HCT116 (cell line): ENCODE results near the gene TMOD1.
A peak's percentile ranks its signal among the peaks of the same experiment; 100 is the strongest.

ENCODE experiments used
- CBX3 ChIP-seq: IDR thresholded peaks from 2 replicates; pipeline ENCODE4 v1.6.1; 2012; ENCODE audit warnings: low read depth
- CEBPB ChIP-seq: IDR thresholded peaks from 2 replicates; pipeline ENCODE4 v1.6.1; 2012; ENCODE audit warnings: low read depth
- CTCF ChIP-seq, 3 experiments: fragments of 200-600 bp in 1 of 3; sonication (generic) in 1 of 3; IDR thresholded peaks in 2 of 3; conservative IDR thresholded peaks in 1 of 3; 2 replicates each; pipeline ENCODE4 v1.5.1; 2012 to 2017; ENCODE audit warnings: low read depth in 2 of 3, low read length in 2 of 3, antibody characterized with exemption in 1 of 3, borderline replicate concordance in 1 of 3, control low read depth in 1 of 3, mild to moderate bottlenecking in 1 of 3, mixed read lengths in 1 of 3, mixed run types in 1 of 3, moderate library complexity in 1 of 3; ENCODE audit not compliant: insufficient read depth in 1 of 3
- EGR1 ChIP-seq: IDR thresholded peaks from 2 replicates; pipeline ENCODE4 v1.6.1; 2012; ENCODE audit warnings: low read depth
- EZH2 ChIP-seq: fragments of 200-600 bp; sonication (generic); IDR thresholded peaks from 2 replicates; pipeline ENCODE4 v1.6.1; 2017; ENCODE audit warnings: antibody characterized with exemption, mixed run types
- MAX ChIP-seq: IDR thresholded peaks from 2 replicates; pipeline ENCODE4 v1.6.1; 2012
- POLR2A ChIP-seq: IDR thresholded peaks from 2 replicates; pipeline ENCODE4 v1.7.0; 2011; ENCODE audit warnings: borderline replicate concordance; ENCODE audit not compliant: insufficient read depth, insufficient read length; ENCODE audit errors: extremely low read depth
- POLR2AphosphoS5 ChIP-seq: IDR thresholded peaks from 2 replicates; pipeline ENCODE4 v1.6.1; 2011; ENCODE audit warnings: mild to moderate bottlenecking, low read depth, low read length, moderate library complexity
- RAD21 ChIP-seq: IDR thresholded peaks from 2 replicates; pipeline ENCODE4 v1.6.1; 2012; ENCODE audit warnings: low read depth, mild to moderate bottlenecking
- SIN3A ChIP-seq: IDR thresholded peaks from 2 replicates; pipeline ENCODE4 v1.6.1; 2012; ENCODE audit warnings: low read depth
- SP1 ChIP-seq: IDR thresholded peaks from 2 replicates; pipeline ENCODE4 v1.6.1; 2012; ENCODE audit warnings: low read depth
- SRF ChIP-seq: IDR thresholded peaks from 2 replicates; pipeline ENCODE4 v1.6.1; 2012; ENCODE audit warnings: low read depth
- ZBTB33 ChIP-seq: IDR thresholded peaks from 2 replicates; pipeline ENCODE4 v1.6.1; 2011; ENCODE audit warnings: mild to moderate bottlenecking, low read length, moderate library complexity; ENCODE audit not compliant: insufficient replicate concordance; ENCODE audit errors: extremely low read depth
- ZFX ChIP-seq: fragments of 450-650 bp; IDR thresholded peaks from 2 replicates; pipeline ENCODE4 v1.6.1; 2017

GRCh38 chr9:97633859-97634490 lies 132.5 kb downstream of the TMOD1 start:
- no peak for TF ChIP-seq POLR2A
- no peak for TF ChIP-seq CEBPB
- TF ChIP-seq CTCF (IDR thresholded peaks at IDR 0.05 in 2 of 3, conservative IDR thresholded peaks at IDR 0.05 in 1 of 3; ENCODE audit: borderline replicate concordance in 1 of 3, insufficient read depth in 1 of 3, low read depth in 2 of 3, low read length in 2 of 3) = no peak
- TF ChIP-seq CBX3 = no peak
- TF ChIP-seq EGR1 = no peak
- no peak for TF ChIP-seq SIN3A
- no peak for TF ChIP-seq SP1
- TF ChIP-seq RAD21 = no peak
- TF ChIP-seq MAX = no peak
- no peak for TF ChIP-seq POLR2AphosphoS5
- no peak for TF ChIP-seq SRF
- no peak for TF ChIP-seq EZH2
- TF ChIP-seq ZBTB33 = no peak
- peak; percentile 37; the same call in 1 of the 2 replicates for TF ChIP-seq ZFX
